Coronary artery (tissue), 2 donors: ENCODE measurements around the gene RASAL1.
"Not testable (repeated sequence)": the region's sequence is repeated elsewhere in the genome, so short reads cannot be mapped to it uniquely, and the experiment has no call there.

Experiments
- DNase-seq: peaks from one replicate; pipeline ENCODE4 v3.0.0-alpha.2; 2017; ENCODE audit warnings: low spot score
- H3K27ac ChIP-seq, 2 donors: fragments of 200-600 bp; sonication (generic); one replicate each; pipeline ENCODE4 v1.5.1; 2016 to 2019
- H3K4me3 ChIP-seq: fragments of 200-600 bp; sonication (generic); 2 replicates; pipeline ENCODE4 v1.5.1; 2016; ENCODE audit warnings: mild to moderate bottlenecking, moderate library complexity
- TF ChIP-seq, protein P1 (sequence below): fragments of 200-600 bp; sonication (generic); IDR thresholded peaks from one replicate; pipeline ENCODE4 v1.5.1; 2019; ENCODE audit warnings: antibody characterized with exemption

Gene RASAL1

DNA sequence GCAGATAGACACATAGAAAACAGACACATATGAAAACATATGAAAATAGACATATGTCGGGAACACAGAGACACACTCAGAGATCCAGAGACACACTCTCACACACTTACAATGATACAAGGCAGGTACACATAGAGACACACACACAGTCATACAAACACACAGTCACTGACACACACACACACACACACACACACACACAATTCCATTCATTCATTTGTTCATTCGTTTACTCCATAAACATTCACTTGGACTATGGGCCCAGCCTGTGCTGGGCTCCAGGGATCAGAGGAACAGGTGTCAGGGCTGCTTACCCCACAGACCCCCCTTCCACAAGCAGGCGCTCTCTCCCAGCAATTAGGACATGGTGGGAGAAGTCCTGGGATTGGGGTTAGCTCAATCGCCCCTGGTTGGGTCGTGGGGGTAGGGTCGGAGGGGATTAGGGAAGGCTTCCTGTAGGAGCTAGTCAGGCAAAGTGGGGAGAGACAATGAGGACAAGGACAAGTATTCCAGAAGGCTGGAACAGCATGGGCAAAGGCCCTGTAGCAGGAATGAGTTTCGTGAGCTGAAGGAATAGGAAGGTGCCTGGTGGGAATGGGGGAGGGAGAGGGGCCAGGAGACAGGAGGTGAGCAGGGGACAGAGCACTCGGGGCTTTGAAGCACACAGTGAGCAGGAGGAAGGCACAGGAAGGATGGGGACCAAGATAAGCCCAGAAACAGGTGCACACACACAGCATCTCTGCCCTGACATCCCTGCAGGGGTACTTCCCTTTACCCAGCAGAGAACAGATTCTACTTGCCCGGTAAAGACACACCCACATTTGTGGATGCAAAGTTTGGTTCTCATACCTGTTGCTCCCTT lies 6.5 kb downstream of the RASAL1 start:
- TF ChIP-seq, protein P1, sequence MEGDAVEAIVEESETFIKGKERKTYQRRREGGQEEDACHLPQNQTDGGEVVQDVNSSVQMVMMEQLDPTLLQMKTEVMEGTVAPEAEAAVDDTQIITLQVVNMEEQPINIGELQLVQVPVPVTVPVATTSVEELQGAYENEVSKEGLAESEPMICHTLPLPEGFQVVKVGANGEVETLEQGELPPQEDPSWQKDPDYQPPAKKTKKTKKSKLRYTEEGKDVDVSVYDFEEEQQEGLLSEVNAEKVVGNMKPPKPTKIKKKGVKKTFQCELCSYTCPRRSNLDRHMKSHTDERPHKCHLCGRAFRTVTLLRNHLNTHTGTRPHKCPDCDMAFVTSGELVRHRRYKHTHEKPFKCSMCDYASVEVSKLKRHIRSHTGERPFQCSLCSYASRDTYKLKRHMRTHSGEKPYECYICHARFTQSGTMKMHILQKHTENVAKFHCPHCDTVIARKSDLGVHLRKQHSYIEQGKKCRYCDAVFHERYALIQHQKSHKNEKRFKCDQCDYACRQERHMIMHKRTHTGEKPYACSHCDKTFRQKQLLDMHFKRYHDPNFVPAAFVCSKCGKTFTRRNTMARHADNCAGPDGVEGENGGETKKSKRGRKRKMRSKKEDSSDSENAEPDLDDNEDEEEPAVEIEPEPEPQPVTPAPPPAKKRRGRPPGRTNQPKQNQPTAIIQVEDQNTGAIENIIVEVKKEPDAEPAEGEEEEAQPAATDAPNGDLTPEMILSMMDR, result no peak
- no peak overlapping the region for H3K4me3 ChIP-seq
- no peak for DNase-seq
- H3K27ac ChIP-seq, result no peak overlapping the region

DNA sequence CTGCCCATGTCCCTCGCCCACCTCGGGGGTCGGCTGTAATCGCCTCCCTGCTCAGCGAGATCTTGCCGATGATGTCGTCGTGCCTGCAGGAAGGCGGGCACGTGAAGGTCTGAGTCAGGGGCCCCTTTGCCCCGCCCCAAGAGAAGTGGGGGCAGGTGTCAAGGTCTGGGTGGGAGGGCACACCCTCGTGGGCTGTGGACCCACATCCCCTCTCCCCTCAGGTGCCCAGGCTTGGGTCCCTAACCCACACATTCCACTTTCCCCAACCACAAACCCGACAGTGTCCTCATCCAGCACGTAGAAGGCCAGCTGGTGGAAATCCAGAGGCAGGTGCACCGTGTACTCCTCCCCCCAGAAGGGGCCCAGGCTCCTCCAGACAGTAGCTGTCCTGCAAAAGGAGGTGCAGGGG lies 7.8 kb downstream of the RASAL1 start:
- TF ChIP-seq, protein P1, result no peak
- Histone ChIP-seq H3K27ac (no peak overlapping the region), H3K4me3 (no peak overlapping the region)
- DNase-seq, result no peak

DNA sequence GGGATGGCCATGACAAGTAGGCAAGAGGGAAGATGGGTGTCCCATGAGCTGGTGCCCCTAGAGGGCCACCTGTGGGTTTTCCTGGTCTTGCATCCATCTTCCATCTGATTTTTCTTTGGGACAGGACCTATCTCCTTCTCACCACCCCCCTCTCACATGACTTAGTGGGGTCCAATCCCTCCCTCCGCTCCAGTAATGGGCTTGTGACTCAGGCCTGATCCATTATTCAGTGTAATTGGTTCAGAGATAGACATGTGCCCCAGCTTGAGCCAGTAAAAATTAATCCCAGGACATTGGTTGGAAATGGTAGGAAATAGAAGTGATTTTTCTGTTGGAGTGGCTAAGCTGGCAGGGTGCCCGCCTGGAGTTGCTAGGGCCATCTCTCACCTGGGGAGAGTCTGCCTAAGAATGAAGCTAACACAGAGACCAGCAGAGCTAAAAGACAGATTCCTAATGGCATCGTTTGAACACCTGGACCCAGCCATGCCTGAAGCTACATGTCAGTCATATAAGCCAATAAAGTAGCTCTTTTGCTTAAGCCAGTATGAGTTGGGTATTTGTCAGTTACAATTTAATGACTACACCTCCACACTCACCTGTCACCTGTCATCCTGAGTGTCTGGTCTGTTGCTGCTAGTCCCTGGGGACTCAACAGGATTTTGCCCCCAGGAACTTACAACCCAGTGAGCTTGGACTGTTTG lies 14.7 kb downstream of the RASAL1 start:
- TF ChIP-seq, protein P1, result no peak
- DNase-seq, result no peak
- no peak overlapping the region for H3K27ac ChIP-seq
- H3K4me3 ChIP-seq, result no peak overlapping the region

GRCh38 chr12:113119980-113120669 lies 15.4 kb downstream of the RASAL1 start:
- TF ChIP-seq, protein P1, result no peak
- no peak overlapping the region for H3K27ac ChIP-seq
- DNase-seq, result no peak
- no peak overlapping the region for H3K4me3 ChIP-seq

DNA sequence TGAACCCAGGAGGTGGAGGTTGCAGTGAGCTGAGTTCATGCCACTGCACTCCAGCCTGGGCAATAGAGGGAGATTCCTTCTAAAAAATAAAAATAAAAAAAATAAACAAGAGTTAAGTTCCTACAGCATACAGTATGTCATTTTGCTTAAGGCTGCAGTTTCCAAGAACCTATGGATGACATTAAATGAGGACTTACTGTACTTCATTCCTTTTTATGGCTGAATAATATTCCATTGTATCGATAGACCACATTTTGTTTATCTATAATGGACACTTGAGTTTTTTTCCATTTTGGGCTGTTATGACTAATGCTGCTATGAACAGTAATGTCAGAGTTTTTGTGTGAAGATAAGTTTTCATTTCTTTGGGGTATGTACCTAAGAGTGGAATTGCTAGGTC lies 17.4 kb downstream of the RASAL1 start:
- TF ChIP-seq, protein P1, result no peak
- no peak for DNase-seq
- Histone ChIP-seq H3K27ac (no peak overlapping the region), H3K4me3 (no peak overlapping the region)

DNA sequence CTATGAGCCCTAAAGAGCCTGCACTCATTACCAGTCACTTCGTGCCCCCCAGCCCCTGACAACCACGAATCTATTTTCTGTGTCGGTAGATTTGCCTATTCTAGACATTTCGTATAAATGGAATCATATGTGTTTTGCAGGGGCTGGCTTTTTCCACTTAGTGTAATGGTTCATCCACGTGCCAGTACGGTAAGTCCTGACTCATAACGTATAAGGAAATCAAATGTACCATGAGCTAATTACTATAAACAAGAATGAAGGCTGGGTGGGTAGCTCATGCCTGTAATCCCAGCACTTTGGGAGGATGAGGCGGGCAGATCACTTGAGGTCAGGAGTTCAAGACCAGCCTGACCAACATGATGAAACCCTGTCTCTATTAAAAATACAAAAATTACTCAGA lies 17.9 kb downstream of the RASAL1 start:
- not testable (repeated sequence) for H3K4me3 ChIP-seq, H3K27ac ChIP-seq, DNase-seq

DNA sequence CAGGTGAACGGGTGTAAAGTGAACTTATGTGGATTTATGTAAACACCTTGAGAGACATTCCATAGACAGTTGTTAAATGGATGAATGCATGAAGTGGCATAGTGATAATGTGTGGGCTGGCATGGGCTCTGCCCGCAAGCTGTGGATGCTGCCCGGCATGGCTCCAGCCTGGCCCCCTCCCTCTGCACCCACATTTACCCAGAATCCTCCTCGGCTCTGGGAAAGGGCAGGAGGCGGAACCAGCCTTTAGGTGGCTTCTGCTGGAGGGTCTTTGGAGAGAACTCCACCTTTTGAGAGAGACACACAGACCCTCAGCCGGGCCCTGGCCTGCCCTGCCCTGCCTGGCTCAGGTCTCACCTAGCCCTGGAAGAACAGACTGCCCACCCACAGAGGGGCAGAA lies 18.7 kb downstream of the RASAL1 start:
- TF ChIP-seq, protein P1, result no peak
- DNase-seq, result no peak
- H3K4me3 ChIP-seq, result no peak overlapping the region
- H3K27ac ChIP-seq, result no peak overlapping the region
